CD14-positive monocyte (primary cell): ENCODE measurements around the gene PPFIA4. TPM values are rescaled to one million over a fixed set of nuclear protein-coding genes. Genes with fewer than 3 reads are reported as not detected.

ENCODE experiments used
- DNase-seq, 3 donors: peaks; one replicate each; pipeline ENCODE4 v3.0.0-alpha.2; 2011 to 2022
- H2AFZ ChIP-seq: 2 replicates; pipeline ENCODE4 v1.6.0; 2012; ENCODE audit warnings: mild to moderate bottlenecking, low read depth, low read length, inconsistent platforms; ENCODE audit not compliant: insufficient read depth, poor library complexity, severe bottlenecking
- H3K27ac ChIP-seq, 2 donors: 1 replicate in 1 of 2; 2 replicates in 1 of 2; pipeline ENCODE4 v1.5.1; 2012 to 2013; ENCODE audit warnings: low read length in 2 of 2, control low read depth in 1 of 2, inconsistent platforms in 1 of 2, low read depth in 1 of 2, mild to moderate bottlenecking in 1 of 2
- H3K27me3 ChIP-seq, 2 donors: one replicate each; pipeline versions ENCODE4 v1.6.0 to v1.6.1; 2011 to 2013; ENCODE audit warnings: low read length in 2 of 2; ENCODE audit not compliant: control insufficient read depth in 2 of 2, insufficient read depth in 2 of 2
- H3K36me3 ChIP-seq, 2 donors: replicated peaks in 1 of 2; 1 replicate in 1 of 2; 2 replicates in 1 of 2; pipeline versions ENCODE4 v1.5.1 to v1.6.1; 2012 to 2013; ENCODE audit warnings: low read length in 2 of 2, control low read depth in 1 of 2, inconsistent platforms in 1 of 2, mild to moderate bottlenecking in 1 of 2; ENCODE audit not compliant: insufficient read depth in 2 of 2, control insufficient read depth in 1 of 2
- H3K4me1 ChIP-seq, 2 donors: 1 replicate in 1 of 2; 2 replicates in 1 of 2; pipeline versions ENCODE4 v1.5.1 to v1.6.1; 2012 to 2013; ENCODE audit warnings: low read length in 2 of 2, control low read depth in 1 of 2, inconsistent platforms in 1 of 2, mild to moderate bottlenecking in 1 of 2, moderate library complexity in 1 of 2; ENCODE audit not compliant: insufficient read depth in 2 of 2, control insufficient read depth in 1 of 2
- H3K4me2 ChIP-seq: replicated peaks from 2 replicates; pipeline ENCODE3; 2012; ENCODE audit warnings: low read length, moderate library complexity, mild to moderate bottlenecking; ENCODE audit not compliant: poor library complexity, severe bottlenecking; ENCODE audit errors: extremely low read depth
- H3K4me3 ChIP-seq, 3 experiments: fragments of 200-600 bp in 1 of 3; sonication (generic) in 1 of 3; replicated peaks in 1 of 3; 1 replicate in 2 of 3; 2 replicates in 1 of 3; pipeline ENCODE4 v1.5.1; 2011 to 2013; ENCODE audit warnings: low read length in 3 of 3, mild to moderate bottlenecking in 3 of 3, control low read depth in 2 of 3, low read depth in 2 of 3, inconsistent platforms in 1 of 3, moderate library complexity in 1 of 3
- H3K79me2 ChIP-seq: 2 replicates; pipeline ENCODE4 v1.6.0; 2012; ENCODE audit warnings: mild to moderate bottlenecking, control low read depth, inconsistent platforms, low read length, moderate library complexity; ENCODE audit not compliant: insufficient read depth
- H3K9ac ChIP-seq: 2 replicates; pipeline ENCODE4 v1.6.0; 2017; ENCODE audit warnings: low read length, mild to moderate bottlenecking; ENCODE audit not compliant: insufficient read depth, poor library complexity, severe bottlenecking
- H3K9me3 ChIP-seq, 2 donors: replicated peaks in 1 of 2; 1 replicate in 1 of 2; 2 replicates in 1 of 2; pipeline versions ENCODE4 v1.5.1 to v1.6.1; 2012 to 2013; ENCODE audit warnings: low read length in 2 of 2, control low read depth in 1 of 2; ENCODE audit not compliant: control insufficient read depth in 1 of 2, insufficient read depth in 1 of 2
- H4K20me1 ChIP-seq: 2 replicates; pipeline ENCODE4 v1.6.0; 2012; ENCODE audit warnings: mild to moderate bottlenecking, low read length, control low read depth, moderate library complexity; ENCODE audit not compliant: insufficient read depth
- H3K27ac Mint-ChIP-seq, 7 donors: one replicate each; pipeline ENCODE4 v1.8.0; 2020; ENCODE audit warnings: mild to moderate bottlenecking in 7 of 7, mixed read lengths in 7 of 7, moderate library complexity in 6 of 7, inconsistent platforms in 2 of 7
- H3K27me3 Mint-ChIP-seq, 3 donors: one replicate each; pipeline ENCODE4 v1.8.0; 2021 to 2022; ENCODE audit warnings: low read depth in 3 of 3, mild to moderate bottlenecking in 3 of 3, mixed read lengths in 3 of 3, moderate library complexity in 3 of 3, inconsistent platforms in 1 of 3
- H3K36me3 Mint-ChIP-seq, 2 donors: one replicate each; pipeline ENCODE4 v1.8.0; 2020; ENCODE audit warnings: mixed read lengths in 2 of 2, inconsistent platforms in 1 of 2, mild to moderate bottlenecking in 1 of 2
- H3K4me1 Mint-ChIP-seq: one replicate; pipeline ENCODE4 v1.8.0; 2020; ENCODE audit warnings: mild to moderate bottlenecking, mixed read lengths
- H3K4me3 Mint-ChIP-seq, 2 donors: one replicate each; pipeline ENCODE4 v1.8.0; 2020; ENCODE audit warnings: mild to moderate bottlenecking in 2 of 2, mixed read lengths in 2 of 2, moderate library complexity in 1 of 2
- H3K9me3 Mint-ChIP-seq, 7 donors: one replicate each; pipeline ENCODE4 v1.8.0; 2020 to 2022; ENCODE audit warnings: mixed read lengths in 7 of 7, mild to moderate bottlenecking in 6 of 7, moderate library complexity in 6 of 7, inconsistent platforms in 2 of 7
- WGBS: methylation state at CpG from one replicate; pipeline ENCODE4 v1.1.5; 2013; ENCODE audit warnings: missing lambda C conversion rate; ENCODE audit not compliant: insufficient coverage; 5-methylcytosine and 5-hydroxymethylcytosine counted together
- intact Hi-C, 2 donors: fragments of 100-400 bp; cut with micrococcal nuclease; formaldehyde crosslinking; loops; one replicate each; pipeline versions ENCODE4 v1.15.0 to v1.15.1; 2023
- polyA plus RNA-seq, 3 donors: library from polyadenylated mRNA; depleted of rRNA in 1 of 3; unstranded in 2 of 3; stranded (reverse) in 1 of 3; fragments of 300-500 nt in 2 of 3; fragments of >200 nt in 1 of 3; fragmentation: Illumina TruSeq in 2 of 3; gene quantifications; 1 replicate in 2 of 3; 2 replicates in 1 of 3; pipeline ENCODE4 v1.2.3, GENCODE V29; 2012 to 2021
- TF ChIP-seq, protein P1 (sequence below): fragments of 200-600 bp; IDR thresholded peaks from one replicate; pipeline ENCODE4 v1.8.0; 2022; ENCODE audit warnings: antibody characterized with exemption, mild to moderate bottlenecking

Gene PPFIA4
- polyA plus RNA-seq, 3 donors = 0.52 to 1.0 (median 0.97) TPM

- intact Hi-C loops = no loop called here
- 100% methylated on average over 3 of the region's 3 CpGs for WGBS
- H3K4me3 ChIP-seq = no peak overlapping the region
- TF ChIP-seq, protein P1, sequence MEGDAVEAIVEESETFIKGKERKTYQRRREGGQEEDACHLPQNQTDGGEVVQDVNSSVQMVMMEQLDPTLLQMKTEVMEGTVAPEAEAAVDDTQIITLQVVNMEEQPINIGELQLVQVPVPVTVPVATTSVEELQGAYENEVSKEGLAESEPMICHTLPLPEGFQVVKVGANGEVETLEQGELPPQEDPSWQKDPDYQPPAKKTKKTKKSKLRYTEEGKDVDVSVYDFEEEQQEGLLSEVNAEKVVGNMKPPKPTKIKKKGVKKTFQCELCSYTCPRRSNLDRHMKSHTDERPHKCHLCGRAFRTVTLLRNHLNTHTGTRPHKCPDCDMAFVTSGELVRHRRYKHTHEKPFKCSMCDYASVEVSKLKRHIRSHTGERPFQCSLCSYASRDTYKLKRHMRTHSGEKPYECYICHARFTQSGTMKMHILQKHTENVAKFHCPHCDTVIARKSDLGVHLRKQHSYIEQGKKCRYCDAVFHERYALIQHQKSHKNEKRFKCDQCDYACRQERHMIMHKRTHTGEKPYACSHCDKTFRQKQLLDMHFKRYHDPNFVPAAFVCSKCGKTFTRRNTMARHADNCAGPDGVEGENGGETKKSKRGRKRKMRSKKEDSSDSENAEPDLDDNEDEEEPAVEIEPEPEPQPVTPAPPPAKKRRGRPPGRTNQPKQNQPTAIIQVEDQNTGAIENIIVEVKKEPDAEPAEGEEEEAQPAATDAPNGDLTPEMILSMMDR = no peak
- peaks cover 1 to 11% (median 3%) of the 10 kb centered on the region in 7 donors for H3K9me3 Mint-ChIP-seq
- peaks cover 0 to 13% of the 10 kb centered on the region in 2 donors for H3K4me1 ChIP-seq
- DNase-seq = no peak
- H2AFZ ChIP-seq = no peak overlapping the region
- no peaks in the 10 kb centered on the region for H3K36me3 ChIP-seq
- H3K4me1 Mint-ChIP-seq = peaks cover 19% of the 10 kb centered on the region
- no peak overlapping the region for H3K27ac Mint-ChIP-seq
- no peak overlapping the region for H3K4me3 Mint-ChIP-seq
- no peaks in the 10 kb centered on the region for H3K36me3 Mint-ChIP-seq
- H3K27me3 ChIP-seq = no peaks in the 10 kb centered on the region
- no peak overlapping the region for H3K27ac ChIP-seq
- H3K9ac ChIP-seq = no peak overlapping the region
- H3K79me2 ChIP-seq = no peaks in the 10 kb centered on the region
- H3K4me2 ChIP-seq = no peak overlapping the region
- H3K9me3 ChIP-seq = no peaks in the 10 kb centered on the region
- H4K20me1 ChIP-seq = no peaks in the 10 kb centered on the region
- H3K27me3 Mint-ChIP-seq = peaks cover 11 to 22% (median 14%) of the 10 kb centered on the region in 3 donors
Observed at GRCh38 chr1:203088441-203088840, 62.1 kb downstream of the PPFIA4 start.

DNA sequence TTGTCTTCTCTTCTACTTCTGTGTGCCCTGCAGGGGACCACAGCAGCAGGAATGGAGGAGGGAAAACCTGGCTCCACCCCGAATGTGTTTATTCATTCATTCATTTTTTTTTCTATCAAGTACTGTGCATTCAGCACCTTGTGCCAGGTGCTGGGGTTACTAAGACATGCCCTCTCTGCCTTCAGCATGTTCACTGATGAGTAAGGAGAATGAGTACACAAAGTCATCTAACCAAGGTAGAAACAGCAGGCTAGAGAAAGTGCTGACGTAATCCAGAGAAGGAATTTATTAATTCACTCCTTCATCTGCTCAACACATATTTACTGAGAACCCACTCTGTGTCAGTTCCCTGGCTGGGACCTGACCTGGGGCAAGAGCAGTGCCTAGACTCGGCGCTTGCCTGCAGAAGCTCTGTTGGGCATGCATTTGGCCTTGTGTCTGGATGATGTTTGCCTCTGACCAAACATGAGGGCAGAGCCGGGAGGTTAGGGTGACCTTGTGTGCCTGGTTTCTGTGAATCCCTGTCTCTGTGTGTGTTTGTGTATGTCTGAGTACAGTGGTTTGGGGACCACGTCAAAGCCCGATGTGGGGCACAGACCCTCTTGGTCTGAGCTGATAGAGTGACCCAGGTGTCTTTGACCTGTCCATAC is 62.8 kb downstream of the PPFIA4 start:
- H3K36me3 ChIP-seq = no peaks in the 10 kb centered on the region
- no peak overlapping the region for H3K27ac Mint-ChIP-seq
- no peak overlapping the region for H2AFZ ChIP-seq
- TF ChIP-seq, protein P1 = no peak
- no peak overlapping the region for H3K4me2 ChIP-seq
- no peak overlapping the region for H3K9ac ChIP-seq
- H3K9me3 ChIP-seq = peaks cover 4 to 6% of the 10 kb centered on the region in 2 donors
- peaks cover 0 to 6% of the 10 kb centered on the region in 2 donors for H3K4me1 ChIP-seq
- no peak for DNase-seq
- intact Hi-C loops = no loop called here
- no peaks in the 10 kb centered on the region for H3K27me3 ChIP-seq
- no peak overlapping the region for H3K4me3 Mint-ChIP-seq
- peaks cover 12% of the 10 kb centered on the region for H3K4me1 Mint-ChIP-seq
- H3K36me3 Mint-ChIP-seq = no peaks in the 10 kb centered on the region
- H3K4me3 ChIP-seq = no peak overlapping the region
- no peak overlapping the region for H3K27ac ChIP-seq
- H3K79me2 ChIP-seq = no peaks in the 10 kb centered on the region
- peaks cover 2 to 14% (median 7%) of the 10 kb centered on the region in 7 donors for H3K9me3 Mint-ChIP-seq
- peaks cover 11 to 22% (median 14%) of the 10 kb centered on the region in 3 donors for H3K27me3 Mint-ChIP-seq
- WGBS = 93% methylated on average over 6 of the region's 7 CpGs
- H4K20me1 ChIP-seq = no peaks in the 10 kb centered on the region
